ENCODE data around the gene ASCC1. TPM values are rescaled to one million over a fixed set of nuclear protein-coding genes. Genes with fewer than 3 reads are reported as not detected.

ASCC1 gene
- total and polyA plus RNA-seq, 2 experiments from 2014 or later = 13.7 to 37.2 TPM

DNA sequence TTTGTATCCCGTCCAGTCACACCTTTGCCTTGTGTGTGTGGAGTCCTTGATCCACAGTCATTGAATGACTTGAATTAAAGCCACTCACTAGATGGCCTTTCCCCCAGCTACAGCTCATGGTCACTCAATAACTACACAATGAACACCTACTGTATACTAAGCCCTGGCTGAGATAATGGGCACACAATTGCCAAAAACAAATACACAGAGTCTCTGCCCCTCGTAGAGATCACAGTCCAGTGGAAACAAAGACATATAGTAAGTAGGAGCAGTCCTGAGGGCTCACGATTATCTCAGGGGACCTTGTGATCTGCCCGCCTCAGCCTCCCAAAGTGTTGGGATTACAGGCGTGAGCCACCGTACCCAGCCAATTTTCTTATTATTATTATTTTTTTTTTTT, 35.6 kb upstream of the ASCC1 start:
- Mint-ChIP-seq H3K27me3 (ENCODE audit: insufficient read depth, low read depth, poor library complexity) (peaks cover 15% of the 10 kb centered on the region), H3K4me1 (peaks cover 32% of the 10 kb centered on the region), H3K9me3 (no peaks in the 10 kb centered on the region), H3K4me3 (no peak overlapping the region), H3K27ac (no peak overlapping the region), H3K36me3 (ENCODE audit: low read depth) (no peaks in the 10 kb centered on the region)
- H3K27ac ChIP-seq (ENCODE audit: low read depth) = no peak overlapping the region
- no peak for DNase-seq (ENCODE audit: low spot score)
- peaks cover 3% of the 10 kb centered on the region; the same call in 1 of the 2 replicates for H3F3A ChIP-seq (replicated peaks; ENCODE audit: low read depth)
- peaks cover 28% of the 10 kb centered on the region for H3K4me1 ChIP-seq (ENCODE audit: insufficient read depth)
- no peaks in the 10 kb centered on the region for H3K9me2 ChIP-seq (ENCODE audit: insufficient read depth)
- H3K36me3 ChIP-seq (ENCODE audit: insufficient read depth) = no peaks in the 10 kb centered on the region
- H3K4me3 ChIP-seq = no peak overlapping the region
- no peak overlapping the region for H2AFZ ChIP-seq
- H3K27me3 ChIP-seq (ENCODE audit: insufficient read depth) = no peaks in the 10 kb centered on the region
- no peak overlapping the region for H3K4me2 ChIP-seq
- H3K79me2 ChIP-seq (replicated peaks; ENCODE audit: insufficient read depth) = no peaks in the 10 kb centered on the region
- no peak for ATAC-seq
- no peaks in the 10 kb centered on the region for H4K20me1 ChIP-seq (replicated peaks; ENCODE audit: insufficient read depth)
- TF ChIP-seq EZH2phosphoT487 (IDR thresholded peaks at IDR 0.05; ENCODE audit: unreplicated experiment) (no peak), NANOG (IDR thresholded peaks at IDR 0.05; ENCODE audit: borderline replicate concordance) (no peak), STAT1 (IDR thresholded peaks at IDR 0.05; ENCODE audit: unreplicated experiment) (no peak), EZH2 (IDR thresholded peaks at IDR 0.05; ENCODE audit: low read depth, unreplicated experiment) (no peak), POLR2AphosphoS5 (IDR thresholded peaks at IDR 0.05; ENCODE audit: low read depth) (no peak), ZNF114 (CRISPR knock-in tag; IDR thresholded peaks at IDR 0.05) (no peak), CREB1 (CRISPR knock-in tag; IDR thresholded peaks at IDR 0.05; ENCODE audit: low read depth) (no peak), JUNB (IDR thresholded peaks at IDR 0.05; ENCODE audit: unreplicated experiment) (no peak)
- TF ChIP-seq, protein P1, sequence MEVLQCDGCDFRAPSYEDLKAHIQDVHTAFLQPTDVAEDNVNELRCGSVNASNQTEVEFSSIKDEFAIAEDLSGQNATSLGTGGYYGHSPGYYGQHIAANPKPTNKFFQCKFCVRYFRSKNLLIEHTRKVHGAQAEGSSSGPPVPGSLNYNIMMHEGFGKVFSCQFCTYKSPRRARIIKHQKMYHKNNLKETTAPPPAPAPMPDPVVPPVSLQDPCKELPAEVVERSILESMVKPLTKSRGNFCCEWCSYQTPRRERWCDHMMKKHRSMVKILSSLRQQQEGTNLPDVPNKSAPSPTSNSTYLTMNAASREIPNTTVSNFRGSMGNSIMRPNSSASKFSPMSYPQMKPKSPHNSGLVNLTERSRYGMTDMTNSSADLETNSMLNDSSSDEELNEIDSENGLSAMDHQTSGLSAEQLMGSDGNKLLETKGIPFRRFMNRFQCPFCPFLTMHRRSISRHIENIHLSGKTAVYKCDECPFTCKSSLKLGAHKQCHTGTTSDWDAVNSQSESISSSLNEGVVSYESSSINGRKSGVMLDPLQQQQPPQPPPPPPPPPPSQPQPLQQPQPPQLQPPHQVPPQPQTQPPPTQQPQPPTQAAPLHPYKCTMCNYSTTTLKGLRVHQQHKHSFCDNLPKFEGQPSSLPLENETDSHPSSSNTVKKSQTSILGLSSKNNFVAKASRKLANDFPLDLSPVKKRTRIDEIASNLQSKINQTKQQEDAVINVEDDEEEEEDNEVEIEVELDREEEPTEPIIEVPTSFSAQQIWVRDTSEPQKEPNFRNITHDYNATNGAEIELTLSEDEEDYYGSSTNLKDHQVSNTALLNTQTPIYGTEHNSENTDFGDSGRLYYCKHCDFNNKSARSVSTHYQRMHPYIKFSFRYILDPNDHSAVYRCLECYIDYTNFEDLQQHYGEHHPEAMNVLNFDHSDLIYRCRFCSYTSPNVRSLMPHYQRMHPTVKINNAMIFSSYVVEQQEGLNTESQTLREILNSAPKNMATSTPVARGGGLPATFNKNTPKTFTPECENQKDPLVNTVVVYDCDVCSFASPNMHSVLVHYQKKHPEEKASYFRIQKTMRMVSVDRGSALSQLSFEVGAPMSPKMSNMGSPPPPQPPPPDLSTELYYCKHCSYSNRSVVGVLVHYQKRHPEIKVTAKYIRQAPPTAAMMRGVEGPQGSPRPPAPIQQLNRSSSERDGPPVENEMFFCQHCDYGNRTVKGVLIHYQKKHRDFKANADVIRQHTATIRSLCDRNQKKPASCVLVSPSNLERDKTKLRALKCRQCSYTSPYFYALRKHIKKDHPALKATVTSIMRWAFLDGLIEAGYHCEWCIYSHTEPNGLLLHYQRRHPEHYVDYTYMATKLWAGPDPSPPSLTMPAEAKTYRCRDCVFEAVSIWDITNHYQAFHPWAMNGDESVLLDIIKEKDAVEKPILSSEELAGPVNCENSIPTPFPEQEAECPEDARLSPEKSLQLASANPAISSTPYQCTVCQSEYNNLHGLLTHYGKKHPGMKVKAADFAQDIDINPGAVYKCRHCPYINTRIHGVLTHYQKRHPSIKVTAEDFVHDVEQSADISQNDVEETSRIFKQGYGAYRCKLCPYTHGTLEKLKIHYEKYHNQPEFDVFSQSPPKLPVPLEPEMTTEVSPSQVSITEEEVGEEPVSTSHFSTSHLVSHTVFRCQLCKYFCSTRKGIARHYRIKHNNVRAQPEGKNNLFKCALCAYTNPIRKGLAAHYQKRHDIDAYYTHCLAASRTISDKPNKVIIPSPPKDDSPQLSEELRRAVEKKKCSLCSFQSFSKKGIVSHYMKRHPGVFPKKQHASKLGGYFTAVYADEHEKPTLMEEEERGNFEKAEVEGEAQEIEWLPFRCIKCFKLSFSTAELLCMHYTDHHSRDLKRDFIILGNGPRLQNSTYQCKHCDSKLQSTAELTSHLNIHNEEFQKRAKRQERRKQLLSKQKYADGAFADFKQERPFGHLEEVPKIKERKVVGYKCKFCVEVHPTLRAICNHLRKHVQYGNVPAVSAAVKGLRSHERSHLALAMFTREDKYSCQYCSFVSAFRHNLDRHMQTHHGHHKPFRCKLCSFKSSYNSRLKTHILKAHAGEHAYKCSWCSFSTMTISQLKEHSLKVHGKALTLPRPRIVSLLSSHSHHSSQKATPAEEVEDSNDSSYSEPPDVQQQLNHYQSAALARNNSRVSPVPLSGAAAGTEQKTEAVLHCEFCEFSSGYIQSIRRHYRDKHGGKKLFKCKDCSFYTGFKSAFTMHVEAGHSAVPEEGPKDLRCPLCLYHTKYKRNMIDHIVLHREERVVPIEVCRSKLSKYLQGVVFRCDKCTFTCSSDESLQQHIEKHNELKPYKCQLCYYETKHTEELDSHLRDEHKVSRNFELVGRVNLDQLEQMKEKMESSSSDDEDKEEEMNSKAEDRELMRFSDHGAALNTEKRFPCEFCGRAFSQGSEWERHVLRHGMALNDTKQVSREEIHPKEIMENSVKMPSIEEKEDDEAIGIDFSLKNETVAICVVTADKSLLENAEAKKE (CRISPR knock-in tag; IDR thresholded peaks at IDR 0.05) = no peak
- TF ChIP-seq, protein P2, sequence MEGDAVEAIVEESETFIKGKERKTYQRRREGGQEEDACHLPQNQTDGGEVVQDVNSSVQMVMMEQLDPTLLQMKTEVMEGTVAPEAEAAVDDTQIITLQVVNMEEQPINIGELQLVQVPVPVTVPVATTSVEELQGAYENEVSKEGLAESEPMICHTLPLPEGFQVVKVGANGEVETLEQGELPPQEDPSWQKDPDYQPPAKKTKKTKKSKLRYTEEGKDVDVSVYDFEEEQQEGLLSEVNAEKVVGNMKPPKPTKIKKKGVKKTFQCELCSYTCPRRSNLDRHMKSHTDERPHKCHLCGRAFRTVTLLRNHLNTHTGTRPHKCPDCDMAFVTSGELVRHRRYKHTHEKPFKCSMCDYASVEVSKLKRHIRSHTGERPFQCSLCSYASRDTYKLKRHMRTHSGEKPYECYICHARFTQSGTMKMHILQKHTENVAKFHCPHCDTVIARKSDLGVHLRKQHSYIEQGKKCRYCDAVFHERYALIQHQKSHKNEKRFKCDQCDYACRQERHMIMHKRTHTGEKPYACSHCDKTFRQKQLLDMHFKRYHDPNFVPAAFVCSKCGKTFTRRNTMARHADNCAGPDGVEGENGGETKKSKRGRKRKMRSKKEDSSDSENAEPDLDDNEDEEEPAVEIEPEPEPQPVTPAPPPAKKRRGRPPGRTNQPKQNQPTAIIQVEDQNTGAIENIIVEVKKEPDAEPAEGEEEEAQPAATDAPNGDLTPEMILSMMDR (conservative IDR thresholded peaks at IDR 0.05; ENCODE audit: low read depth in 2 of 2) = no peak
- TF ChIP-seq, protein P3, sequence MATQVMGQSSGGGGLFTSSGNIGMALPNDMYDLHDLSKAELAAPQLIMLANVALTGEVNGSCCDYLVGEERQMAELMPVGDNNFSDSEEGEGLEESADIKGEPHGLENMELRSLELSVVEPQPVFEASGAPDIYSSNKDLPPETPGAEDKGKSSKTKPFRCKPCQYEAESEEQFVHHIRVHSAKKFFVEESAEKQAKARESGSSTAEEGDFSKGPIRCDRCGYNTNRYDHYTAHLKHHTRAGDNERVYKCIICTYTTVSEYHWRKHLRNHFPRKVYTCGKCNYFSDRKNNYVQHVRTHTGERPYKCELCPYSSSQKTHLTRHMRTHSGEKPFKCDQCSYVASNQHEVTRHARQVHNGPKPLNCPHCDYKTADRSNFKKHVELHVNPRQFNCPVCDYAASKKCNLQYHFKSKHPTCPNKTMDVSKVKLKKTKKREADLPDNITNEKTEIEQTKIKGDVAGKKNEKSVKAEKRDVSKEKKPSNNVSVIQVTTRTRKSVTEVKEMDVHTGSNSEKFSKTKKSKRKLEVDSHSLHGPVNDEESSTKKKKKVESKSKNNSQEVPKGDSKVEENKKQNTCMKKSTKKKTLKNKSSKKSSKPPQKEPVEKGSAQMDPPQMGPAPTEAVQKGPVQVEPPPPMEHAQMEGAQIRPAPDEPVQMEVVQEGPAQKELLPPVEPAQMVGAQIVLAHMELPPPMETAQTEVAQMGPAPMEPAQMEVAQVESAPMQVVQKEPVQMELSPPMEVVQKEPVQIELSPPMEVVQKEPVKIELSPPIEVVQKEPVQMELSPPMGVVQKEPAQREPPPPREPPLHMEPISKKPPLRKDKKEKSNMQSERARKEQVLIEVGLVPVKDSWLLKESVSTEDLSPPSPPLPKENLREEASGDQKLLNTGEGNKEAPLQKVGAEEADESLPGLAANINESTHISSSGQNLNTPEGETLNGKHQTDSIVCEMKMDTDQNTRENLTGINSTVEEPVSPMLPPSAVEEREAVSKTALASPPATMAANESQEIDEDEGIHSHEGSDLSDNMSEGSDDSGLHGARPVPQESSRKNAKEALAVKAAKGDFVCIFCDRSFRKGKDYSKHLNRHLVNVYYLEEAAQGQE (IDR thresholded peaks at IDR 0.05; ENCODE audit: unreplicated experiment) = no peak
- TF ChIP-seq, protein P4, sequence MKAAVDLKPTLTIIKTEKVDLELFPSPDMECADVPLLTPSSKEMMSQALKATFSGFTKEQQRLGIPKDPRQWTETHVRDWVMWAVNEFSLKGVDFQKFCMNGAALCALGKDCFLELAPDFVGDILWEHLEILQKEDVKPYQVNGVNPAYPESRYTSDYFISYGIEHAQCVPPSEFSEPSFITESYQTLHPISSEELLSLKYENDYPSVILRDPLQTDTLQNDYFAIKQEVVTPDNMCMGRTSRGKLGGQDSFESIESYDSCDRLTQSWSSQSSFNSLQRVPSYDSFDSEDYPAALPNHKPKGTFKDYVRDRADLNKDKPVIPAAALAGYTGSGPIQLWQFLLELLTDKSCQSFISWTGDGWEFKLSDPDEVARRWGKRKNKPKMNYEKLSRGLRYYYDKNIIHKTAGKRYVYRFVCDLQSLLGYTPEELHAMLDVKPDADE (IDR thresholded peaks at IDR 0.05) = no peak

Measured in GM23338 (cell line).